A673 (cell line): ENCODE results near the gene POLN.

Experiments
- EZH2 ChIP-seq: fragments of 200-600 bp; sonication (generic); IDR thresholded peaks from 2 replicates; pipeline ENCODE4 v1.6.1; 2017; ENCODE audit warnings: borderline replicate concordance, low read depth, mild to moderate bottlenecking, mixed read lengths, antibody characterized with exemption, low read length; ENCODE audit not compliant: poor library complexity, severe bottlenecking
- TF ChIP-seq, protein P1 (sequence below): fragments of 300-800, 200-600 bp; sonication (generic); conservative IDR thresholded peaks from 2 replicates; pipeline ENCODE4 v1.5.1; 2017; ENCODE audit warnings: low read depth, mild to moderate bottlenecking, antibody characterized with exemption, low read length, moderate library complexity, mixed read lengths

DNA sequence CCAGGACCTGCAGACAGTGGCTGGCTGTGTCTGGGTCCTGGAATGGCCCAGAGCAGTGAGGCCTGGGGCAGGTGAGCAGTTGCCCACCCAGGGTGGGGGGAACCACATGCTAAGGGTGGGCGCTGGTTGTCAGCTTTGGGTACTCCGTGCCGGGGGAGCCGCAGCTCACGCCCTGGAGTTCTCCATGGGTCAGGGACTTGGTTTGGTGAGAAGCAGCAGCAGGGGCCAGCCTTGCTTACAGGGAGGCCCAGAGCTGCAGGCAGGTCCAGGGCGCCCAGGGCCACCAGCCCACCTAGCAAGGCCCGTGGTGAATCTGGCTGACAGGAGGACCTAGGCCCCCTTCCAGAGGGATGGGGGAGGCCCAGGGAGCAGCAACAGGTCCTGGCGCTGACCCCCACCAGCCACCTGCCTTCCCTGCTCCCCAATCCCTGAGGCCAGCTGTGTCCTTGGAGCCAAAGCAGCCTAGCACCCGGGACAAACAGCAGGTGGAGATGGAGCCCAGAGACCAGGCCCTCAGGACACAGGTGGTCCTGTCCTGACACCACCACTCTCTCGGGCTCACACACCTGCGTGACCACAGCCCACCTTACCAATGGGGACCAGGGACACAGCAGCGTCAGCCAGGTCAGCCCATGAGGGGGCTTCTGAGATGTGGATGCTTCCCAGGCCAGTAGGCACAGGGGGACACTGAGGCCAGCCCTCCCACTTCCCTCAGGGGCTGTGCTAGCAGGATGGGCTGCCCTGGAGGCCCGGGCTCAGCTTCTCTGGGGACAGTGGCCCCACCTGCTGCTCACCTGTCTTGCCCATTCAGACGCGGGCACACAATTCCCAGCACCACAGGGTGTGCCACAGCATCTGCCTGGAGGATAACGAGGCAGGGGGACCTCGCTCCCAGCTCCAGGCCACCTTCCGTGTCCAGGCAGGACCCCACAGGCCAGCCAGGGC is 16.4 kb upstream of the POLN start:
- TF ChIP-seq, protein P1, sequence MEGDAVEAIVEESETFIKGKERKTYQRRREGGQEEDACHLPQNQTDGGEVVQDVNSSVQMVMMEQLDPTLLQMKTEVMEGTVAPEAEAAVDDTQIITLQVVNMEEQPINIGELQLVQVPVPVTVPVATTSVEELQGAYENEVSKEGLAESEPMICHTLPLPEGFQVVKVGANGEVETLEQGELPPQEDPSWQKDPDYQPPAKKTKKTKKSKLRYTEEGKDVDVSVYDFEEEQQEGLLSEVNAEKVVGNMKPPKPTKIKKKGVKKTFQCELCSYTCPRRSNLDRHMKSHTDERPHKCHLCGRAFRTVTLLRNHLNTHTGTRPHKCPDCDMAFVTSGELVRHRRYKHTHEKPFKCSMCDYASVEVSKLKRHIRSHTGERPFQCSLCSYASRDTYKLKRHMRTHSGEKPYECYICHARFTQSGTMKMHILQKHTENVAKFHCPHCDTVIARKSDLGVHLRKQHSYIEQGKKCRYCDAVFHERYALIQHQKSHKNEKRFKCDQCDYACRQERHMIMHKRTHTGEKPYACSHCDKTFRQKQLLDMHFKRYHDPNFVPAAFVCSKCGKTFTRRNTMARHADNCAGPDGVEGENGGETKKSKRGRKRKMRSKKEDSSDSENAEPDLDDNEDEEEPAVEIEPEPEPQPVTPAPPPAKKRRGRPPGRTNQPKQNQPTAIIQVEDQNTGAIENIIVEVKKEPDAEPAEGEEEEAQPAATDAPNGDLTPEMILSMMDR, result no peak
- TF ChIP-seq EZH2, result no peak
